HEK293 (cell line): Measurements from ENCODE around the gene MRPS10.

ENCODE experiments used
- CTCF ChIA-PET: fragments of 350-600 bp; formaldehyde crosslinking; extraction: SDS; loops from one replicate; lab custom pipeline; 2021; ENCODE audit warnings: antibody characterized with exemption; lab: Yijun Ruan, JAX
- POLR2A ChIA-PET: fragments of 300-600 bp; formaldehyde crosslinking; extraction: SDS; loops from one replicate; lab custom pipeline; 2020; ENCODE audit warnings: antibody characterized with exemption, inconsistent platforms; lab: Yijun Ruan, JAX
- H3K27ac ChIP-seq: fragments of 200-500 bp; sonication (Bioruptor generic); 2 replicates; pipeline ENCODE4 v1.5.1; 2014; ENCODE audit warnings: low read depth, low read length, control low read depth, inconsistent platforms; ENCODE audit errors: extremely low read depth
- H3K36me3 ChIP-seq, 2 experiments: fragments of 200-500 bp in 1 of 2; sonication (Bioruptor generic) in 1 of 2; 1 replicate in 1 of 2; 2 replicates in 1 of 2; pipeline ENCODE4 v1.5.1; 2014 to 2017; ENCODE audit warnings: inconsistent platforms in 2 of 2, low read length in 2 of 2; ENCODE audit not compliant: control insufficient read depth in 2 of 2, insufficient read depth in 1 of 2
- H3K4me1 ChIP-seq: fragments of 200-500 bp; sonication (Bioruptor generic); 2 replicates; pipeline ENCODE4 v1.5.1; 2014; ENCODE audit warnings: mild to moderate bottlenecking, low read length, inconsistent platforms; ENCODE audit not compliant: control insufficient read depth, insufficient read depth
- H3K4me3 ChIP-seq: 2 replicates; pipeline ENCODE4 v1.5.1; 2011; ENCODE audit warnings: low read depth, mild to moderate bottlenecking, control low read depth, low read length, moderate library complexity
- H3K9me3 ChIP-seq: fragments of 200-500 bp; sonication (Bioruptor generic); 2 replicates; pipeline ENCODE4 v1.5.1; 2014; ENCODE audit warnings: low read depth, low read length, inconsistent platforms; ENCODE audit not compliant: control insufficient read depth, insufficient read depth
- GLI2 ChIP-seq: fragments of 450-650 bp; formaldehyde crosslinking; IDR thresholded peaks from 2 replicates; pipeline ENCODE4; 2017; ENCODE audit warnings: missing biosample characterization, missing genetic modification characterization, low read depth, borderline replicate concordance
- HOXC10 ChIP-seq: sonication (generic); formaldehyde crosslinking; IDR thresholded peaks from 2 replicates; pipeline ENCODE4 v1.8.1; 2023; ENCODE audit warnings: mild to moderate bottlenecking, missing genetic modification reagents
- PRDM1 ChIP-seq: fragments of 450-650 bp; formaldehyde crosslinking; IDR thresholded peaks from 2 replicates; pipeline ENCODE4; 2016; ENCODE audit warnings: missing biosample characterization, missing genetic modification characterization
- ZNF155 ChIP-seq: fragments of 450-650 bp; formaldehyde crosslinking; IDR thresholded peaks from 2 replicates; pipeline ENCODE4 v1.5.1; 2016; ENCODE audit warnings: missing biosample characterization, missing genetic modification characterization
- ZNF174 ChIP-seq: fragments of 450-650 bp; formaldehyde crosslinking; IDR thresholded peaks from 2 replicates; pipeline ENCODE4 v1.5.0; 2017; ENCODE audit warnings: missing biosample characterization, mild to moderate bottlenecking, missing genetic modification characterization
- ZNF202 ChIP-seq: fragments of 450-650 bp; formaldehyde crosslinking; IDR thresholded peaks from 2 replicates; pipeline ENCODE4 v1.5.1; 2016; ENCODE audit warnings: missing biosample characterization, missing genetic modification characterization, borderline replicate concordance
- ZNF214 ChIP-seq: fragments of 450-650 bp; formaldehyde crosslinking; IDR thresholded peaks from 2 replicates; pipeline ENCODE4 v1.5.1; 2017; ENCODE audit warnings: missing biosample characterization, mild to moderate bottlenecking, missing genetic modification characterization, borderline replicate concordance
- ZNF223 ChIP-seq: fragments of 450-650 bp; formaldehyde crosslinking; IDR thresholded peaks from 2 replicates; pipeline ENCODE4 v1.5.1; 2016; ENCODE audit warnings: missing biosample characterization, missing genetic modification characterization
- ZNF23 ChIP-seq: fragments of 450-650 bp; formaldehyde crosslinking; IDR thresholded peaks from 2 replicates; pipeline ENCODE4 v1.5.1; 2016; ENCODE audit warnings: missing biosample characterization, missing genetic modification characterization, borderline replicate concordance
- ZNF341 ChIP-seq: fragments of 450-650 bp; formaldehyde crosslinking; IDR thresholded peaks from 2 replicates; pipeline ENCODE4; 2016; ENCODE audit warnings: low read depth, missing biosample characterization, missing genetic modification characterization
- ZNF48 ChIP-seq: fragments of 450-650 bp; formaldehyde crosslinking; IDR thresholded peaks from 2 replicates; pipeline ENCODE4 v1.5.1; 2016; ENCODE audit warnings: missing biosample characterization, missing genetic modification characterization
- ZNF558 ChIP-seq: fragments of 450-650 bp; formaldehyde crosslinking; IDR thresholded peaks from 2 replicates; pipeline ENCODE4 v1.5.1; 2016; ENCODE audit warnings: missing biosample characterization, missing genetic modification characterization
- ZNF654 ChIP-seq: fragments of 450-650 bp; formaldehyde crosslinking; IDR thresholded peaks from 2 replicates; pipeline ENCODE4 v1.5.1; 2016; ENCODE audit warnings: low read depth, missing biosample characterization, missing genetic modification characterization
- ZNF792 ChIP-seq: fragments of 450-650 bp; formaldehyde crosslinking; IDR thresholded peaks from 2 replicates; pipeline ENCODE4 v1.5.1; 2016; ENCODE audit warnings: missing biosample characterization, missing genetic modification characterization
- ZSCAN16 ChIP-seq: fragments of 450-650 bp; formaldehyde crosslinking; IDR thresholded peaks from 2 replicates; pipeline ENCODE4 v1.5.1; 2016; ENCODE audit warnings: missing biosample characterization, missing genetic modification characterization
- TF ChIP-seq, protein P1 (sequence below): fragments of 450-650 bp; formaldehyde crosslinking; IDR thresholded peaks from 2 replicates; pipeline ENCODE4 v1.5.1; 2016; ENCODE audit warnings: missing biosample characterization, missing genetic modification characterization
- TF ChIP-seq, protein P2 (sequence below): fragments of 450-650 bp; formaldehyde crosslinking; IDR thresholded peaks from 2 replicates; pipeline ENCODE4 v1.5.1; 2016; ENCODE audit warnings: missing biosample characterization, missing genetic modification characterization
- TF ChIP-seq, protein P3 (sequence below): fragments of 450-650 bp; formaldehyde crosslinking; IDR thresholded peaks from 2 replicates; pipeline ENCODE4 v1.5.1; 2016; ENCODE audit warnings: missing biosample characterization, missing genetic modification characterization

MRPS10 gene

GRCh38 chr6:42236682-42237473 is 19.2 kb upstream of the MRPS10 start:
- CTCF ChIA-PET, result interaction anchor here (0.7 to 1.3 kb wide), 4 partner anchors 26 to 327 kb away, joined by 3 to 7 read pairs (median 3); partner anchors contain the start of gene UBR2
- H3K9me3 ChIP-seq, result no peaks in the 10 kb centered on the region
- no peak overlapping the region for H3K4me3 ChIP-seq
- TF ChIP-seq PRDM1 (tag by site-specific recombination) (0 out of 2 replicates have a peak, but pooled peaks have one; percentile 28), ZNF341 (tag by site-specific recombination) (no peak)
- POLR2A ChIA-PET, result interaction anchor here (0.6 kb wide), 1 partner anchor 509 kb away, joined by 3 read pairs; the partner anchor contains the start of gene TBCC
- H3K36me3 ChIP-seq, result peaks cover 0 to 6% of the 10 kb centered on the region in 2 experiments; a peak in 1 of 3 replicates
- no peaks in the 10 kb centered on the region for H3K4me1 ChIP-seq
- H3K27ac ChIP-seq, result no peak overlapping the region

GRCh38 chr6:42236030-42236429 is 18.4 kb upstream of the MRPS10 start:
- H3K27ac ChIP-seq, result no peak overlapping the region
- ChIA-PET POLR2A (interaction anchor here (1.5 kb wide), 1 partner anchor 10 kb away, joined by 4 read pairs; no protein-coding TSS in a partner anchor), CTCF (no interaction called here)
- H3K4me3 ChIP-seq, result no peak overlapping the region
- H3K9me3 ChIP-seq, result no peaks in the 10 kb centered on the region
- H3K36me3 ChIP-seq, result peaks cover 0 to 6% of the 10 kb centered on the region in 2 experiments; a peak in 1 of 3 replicates
- no peaks in the 10 kb centered on the region for H3K4me1 ChIP-seq
- TF ChIP-seq ZNF155 (tag by site-specific recombination) (no peak), ZNF174 (no peak), ZNF792 (tag by site-specific recombination) (no peak), ZNF202 (tag by site-specific recombination) (no peak), ZNF223 (tag by site-specific recombination) (no peak), ZNF48 (tag by site-specific recombination) (no peak), ZNF654 (tag by site-specific recombination) (no peak), ZSCAN16 (tag by site-specific recombination) (no peak), ZNF23 (tag by site-specific recombination) (no peak), ZNF558 (tag by site-specific recombination) (no peak), GLI2 (no peak), HOXC10 (no peak), ZNF214 (tag by site-specific recombination) (no peak)
- TF ChIP-seq, protein P1, sequence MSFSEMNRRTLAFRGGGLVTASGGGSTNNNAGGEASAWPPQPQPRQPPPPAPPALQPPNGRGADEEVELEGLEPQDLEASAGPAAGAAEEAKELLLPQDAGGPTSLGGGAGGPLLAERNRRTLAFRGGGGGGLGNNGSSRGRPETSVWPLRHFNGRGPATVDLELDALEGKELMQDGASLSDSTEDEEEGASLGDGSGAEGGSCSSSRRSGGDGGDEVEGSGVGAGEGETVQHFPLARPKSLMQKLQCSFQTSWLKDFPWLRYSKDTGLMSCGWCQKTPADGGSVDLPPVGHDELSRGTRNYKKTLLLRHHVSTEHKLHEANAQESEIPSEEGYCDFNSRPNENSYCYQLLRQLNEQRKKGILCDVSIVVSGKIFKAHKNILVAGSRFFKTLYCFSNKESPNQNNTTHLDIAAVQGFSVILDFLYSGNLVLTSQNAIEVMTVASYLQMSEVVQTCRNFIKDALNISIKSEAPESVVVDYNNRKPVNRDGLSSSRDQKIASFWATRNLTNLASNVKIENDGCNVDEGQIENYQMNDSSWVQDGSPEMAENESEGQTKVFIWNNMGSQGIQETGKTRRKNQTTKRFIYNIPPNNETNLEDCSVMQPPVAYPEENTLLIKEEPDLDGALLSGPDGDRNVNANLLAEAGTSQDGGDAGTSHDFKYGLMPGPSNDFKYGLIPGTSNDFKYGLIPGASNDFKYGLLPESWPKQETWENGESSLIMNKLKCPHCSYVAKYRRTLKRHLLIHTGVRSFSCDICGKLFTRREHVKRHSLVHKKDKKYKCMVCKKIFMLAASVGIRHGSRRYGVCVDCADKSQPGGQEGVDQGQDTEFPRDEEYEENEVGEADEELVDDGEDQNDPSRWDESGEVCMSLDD (tag by site-specific recombination), result no peak
- TF ChIP-seq, protein P2, sequence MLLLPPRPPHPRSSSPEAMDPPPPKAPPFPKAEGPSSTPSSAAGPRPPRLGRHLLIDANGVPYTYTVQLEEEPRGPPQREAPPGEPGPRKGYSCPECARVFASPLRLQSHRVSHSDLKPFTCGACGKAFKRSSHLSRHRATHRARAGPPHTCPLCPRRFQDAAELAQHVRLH (tag by site-specific recombination), result no peak
- TF ChIP-seq, protein P3, sequence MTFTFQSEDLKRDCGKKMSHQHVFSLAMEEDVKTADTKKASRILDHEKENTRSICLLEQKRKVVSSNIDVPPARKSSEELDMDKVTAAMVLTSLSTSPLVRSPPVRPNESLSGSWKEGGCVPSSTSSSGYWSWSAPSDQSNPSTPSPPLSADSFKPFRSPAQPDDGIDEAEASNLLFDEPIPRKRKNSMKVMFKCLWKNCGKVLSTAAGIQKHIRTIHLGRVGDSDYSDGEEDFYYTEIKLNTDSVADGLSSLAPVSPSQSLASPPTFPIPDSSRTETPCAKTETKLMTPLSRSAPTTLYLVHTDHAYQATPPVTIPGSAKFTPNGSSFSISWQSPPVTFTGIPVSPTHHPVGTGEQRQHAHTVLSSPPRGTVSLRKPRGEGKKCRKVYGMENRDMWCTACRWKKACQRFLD (tag by site-specific recombination), result no peak
